HepG2 (cell line): ENCODE results near the gene SLC19A1. TPM values are rescaled to one million over a fixed set of nuclear protein-coding genes. Genes with fewer than 3 reads are reported as not detected.
A peak's percentile ranks its signal among the peaks of the same experiment; 100 is the strongest.

ENCODE experiments used
- ATAC-seq: fragments of 200-7000 bp; cut with Tn5 transposase; 3 replicates; pipeline ENCODE4 v1.9.1; 2020; ENCODE audit warnings: mild to moderate bottlenecking, moderate library complexity
- BruUV-seq: library from RNA; stranded (reverse); fragments of 400-500 nt; replicated peaks from 2 replicates; lab custom pipeline; 2021; lab: Mats Ljungman, UMichigan
- CTCF ChIA-PET: fragments of 300-600 bp; formaldehyde crosslinking; extraction: SDS; loops from one replicate; lab custom pipeline; 2021; ENCODE audit warnings: low total read pairs, inconsistent platforms, low intra/inter-chr PET ratio; lab: Yijun Ruan, JAX
- POLR2A ChIA-PET: fragments of 350-600 bp; sonication (Branson Sonifier 250); formaldehyde crosslinking; loops from one replicate; lab custom pipeline; 2020; ENCODE audit warnings: antibody characterized with exemption, inconsistent platforms; lab: Yijun Ruan, JAX
- DNase-seq: peaks from one replicate; pipeline ENCODE4 v3.0.0-alpha.2; 2015; ENCODE audit warnings: low spot score
- FAIRE-seq: peaks from 3 replicates; lab custom pipeline; 2011; peaks lifted over from hg19 to GRCh38; lab: Jason Lieb, UNC
- H2AFZ ChIP-seq: one replicate; pipeline ENCODE4 v1.6.1; 2011; ENCODE audit warnings: low read length, inconsistent platforms
- H3K27ac ChIP-seq: fragments of 300-600 bp; 3 replicates; pipeline ENCODE4 v1.8.0; 2011; ENCODE audit warnings: mixed run types, mild to moderate bottlenecking, mixed read lengths, low read length, inconsistent platforms; ENCODE audit not compliant: insufficient read depth; ENCODE audit errors: extremely low read length
- H3K27me3 ChIP-seq, 2 experiments: fragments of 200-600 bp in 1 of 2; 2 replicates in 1 of 2; 3 replicates in 1 of 2; pipeline versions ENCODE4 v1.6.0 to v1.8.0; 2011; ENCODE audit warnings: low read length in 2 of 2, mild to moderate bottlenecking in 2 of 2, moderate library complexity in 2 of 2, inconsistent platforms in 1 of 2; ENCODE audit not compliant: insufficient read depth in 2 of 2, control insufficient read depth in 1 of 2
- H3K36me3 ChIP-seq, 2 experiments: fragments of 200-600 bp in 1 of 2; replicated peaks in 1 of 2; 2 replicates in 1 of 2; 3 replicates in 1 of 2; pipeline versions ENCODE4 v1.5.1 to v1.8.0; 2011; ENCODE audit warnings: low read length in 2 of 2, inconsistent platforms in 1 of 2; ENCODE audit not compliant: insufficient read depth in 2 of 2, control insufficient read depth in 1 of 2
- H3K4me1 ChIP-seq: 2 replicates; pipeline ENCODE4 v1.5.1; 2012; ENCODE audit warnings: low read length, inconsistent platforms; ENCODE audit not compliant: insufficient read depth
- H3K4me2 ChIP-seq: 2 replicates; pipeline ENCODE4 v1.6.0; 2011; ENCODE audit warnings: low read depth, low read length, inconsistent platforms
- H3K4me3 ChIP-seq, 3 experiments: fragments of 200-600 bp in 1 of 3; sonication (generic), shearing (Covaris generic) in 1 of 3; replicated peaks in 1 of 3; 2 replicates each; pipeline ENCODE4 v1.5.1; 2011 to 2016; ENCODE audit warnings: low read length in 3 of 3, inconsistent platforms in 2 of 3, low read depth in 2 of 3, mild to moderate bottlenecking in 2 of 3, control low read depth in 1 of 3, mixed read lengths in 1 of 3; ENCODE audit not compliant: insufficient read depth in 1 of 3
- H3K79me2 ChIP-seq: one replicate; pipeline ENCODE4 v1.6.1; 2011; ENCODE audit warnings: low read length, inconsistent platforms; ENCODE audit not compliant: insufficient read depth
- H3K9ac ChIP-seq: 2 replicates; pipeline ENCODE4 v1.6.0; 2011; ENCODE audit warnings: mild to moderate bottlenecking, low read depth, low read length, inconsistent platforms; ENCODE audit not compliant: insufficient read depth
- H3K9me3 ChIP-seq: 2 replicates; pipeline ENCODE4 v1.5.1; 2012; ENCODE audit warnings: mild to moderate bottlenecking, low read length
- H4K20me1 ChIP-seq: 2 replicates; pipeline ENCODE4 v1.6.0; 2011; ENCODE audit warnings: inconsistent platforms, mild to moderate bottlenecking, low read length, moderate library complexity; ENCODE audit not compliant: insufficient read depth
- AGO1 ChIP-seq: fragments of 200-400 bp; formaldehyde crosslinking; IDR thresholded peaks from 2 replicates; pipeline ENCODE4 v1.6.1; 2017; ENCODE audit warnings: mild to moderate bottlenecking, low read depth, low read length, moderate library complexity; ENCODE audit not compliant: poor library complexity, severe bottlenecking
- AGO2 ChIP-seq: fragments of 200-400 bp; formaldehyde crosslinking; optimal IDR thresholded peaks from 2 replicates; pipeline ENCODE3; 2017; ENCODE audit warnings: mild to moderate bottlenecking, low read depth, low read length, moderate library complexity
- AKAP8 ChIP-seq: sonication (generic); formaldehyde crosslinking; IDR thresholded peaks from 2 replicates; pipeline ENCODE4 v1.5.1; 2020; ENCODE audit warnings: mild to moderate bottlenecking, missing genetic modification reagents
- EZH2 ChIP-seq: conservative IDR thresholded peaks from 2 replicates; pipeline ENCODE4 v1.6.1; 2012; ENCODE audit warnings: mild to moderate bottlenecking, low read depth, low read length, moderate library complexity
- HIVEP1 ChIP-seq: sonication (generic); formaldehyde crosslinking; IDR thresholded peaks from 2 replicates; pipeline ENCODE4 v1.4.0; 2020; ENCODE audit warnings: mild to moderate bottlenecking, missing genetic modification reagents
- KDM1A ChIP-seq: IDR thresholded peaks from 2 replicates; pipeline ENCODE4 v1.6.1; 2016; ENCODE audit warnings: missing compliant biosample characterization
- RBFOX2 ChIP-seq: fragments of 200-400 bp; formaldehyde crosslinking; IDR thresholded peaks from 2 replicates; pipeline ENCODE4 v1.6.1; 2017; ENCODE audit warnings: low read depth, mild to moderate bottlenecking, low read length
- RBM22 ChIP-seq: fragments of 200-400 bp; formaldehyde crosslinking; optimal IDR thresholded peaks from 2 replicates; pipeline ENCODE3; 2017; ENCODE audit warnings: mild to moderate bottlenecking, low read length, moderate library complexity
- ZFX ChIP-seq: sonication (generic); formaldehyde crosslinking; IDR thresholded peaks from 2 replicates; pipeline ENCODE4 v1.4.0; 2020; ENCODE audit warnings: mild to moderate bottlenecking, low read depth, missing genetic modification reagents, moderate library complexity
- ZNF205 ChIP-seq: IDR thresholded peaks from 2 replicates; pipeline ENCODE4 v1.6.1; 2018; ENCODE audit warnings: missing biosample characterization, missing genetic modification reagents
- WGBS: methylation state at CpG from one replicate; pipeline ENCODE4 v1.1.6; 2017; ENCODE audit warnings: low lambda C conversion rate; 5-methylcytosine and 5-hydroxymethylcytosine counted together
- in situ Hi-C: cut with HindIII; loops from 2 replicates; pipeline ENCODE4 v1.10.0; 2017; ENCODE audit warnings: low pct_unique_long_range_greater_than_20kb; ENCODE audit not compliant: extremely low pct_ligation_motif_present
- intact Hi-C: fragments of 100-400 bp; cut with micrococcal nuclease; formaldehyde crosslinking; loops from one replicate; pipeline ENCODE4 v1.10.0; 2022; ENCODE audit not compliant: unreplicated experiment
- polyA plus RNA-seq, 8 experiments: library from polyadenylated mRNA; depleted of rRNA in 3 of 8; stranded (reverse) in 7 of 8; unstranded in 1 of 8; fragments of >200 nt; fragmentation: Illumina TruSeq in 4 of 8; extraction: Trizol in 4 of 8; gene quantifications; 2 replicates each; pipeline versions ENCODE4 v1.2.1 to v1.2.3, GENCODE V29; 2011 to 2016; ENCODE audit warnings: low read depth in 4 of 8, missing spikeins in 1 of 8, mixed read lengths in 1 of 8; ENCODE audit not compliant: insufficient read depth in 1 of 8
- total RNA-seq, 5 experiments: library from RNA; depleted of rRNA; stranded (reverse); fragments of >200 nt; fragmentation: Illumina TruSeq; extraction: Trizol; gene quantifications; 2 replicates each; pipeline ENCODE4 v1.2.3, GENCODE V29; 2016; ENCODE audit warnings: low read depth in 1 of 5
- TF ChIP-seq, protein P1 (sequence below): sonication (generic); formaldehyde crosslinking; IDR thresholded peaks from 2 replicates; pipeline ENCODE4 v1.5.1; 2020; ENCODE audit warnings: mild to moderate bottlenecking, missing genetic modification reagents, moderate library complexity

Gene SLC19A1
- total and polyA plus RNA-seq, 2 of the 13 experiments (the other 11 are each of a cell fraction or from before 2014, with no cell fraction given), result 21.8 to 23.0 TPM

- Histone ChIP-seq H3K36me3 (peaks cover 17 to 33% of the 10 kb centered on the region in 2 experiments; a peak in 3 of 5 replicates), H3K4me1 (peaks cover 17% of the 10 kb centered on the region), H3K4me3 (no peak overlapping the region), H3K27ac (no peak overlapping the region), H2AFZ (no peak overlapping the region), H3K9ac (no peak overlapping the region), H3K9me3 (no peaks in the 10 kb centered on the region), H4K20me1 (no peaks in the 10 kb centered on the region), H3K27me3 (no peaks in the 10 kb centered on the region), H3K4me2 (no peak overlapping the region), H3K79me2 (no peaks in the 10 kb centered on the region)
- no peak for TF ChIP-seq EZH2
- 0 out of 2 replicates have a peak, but pooled peaks have one; percentile 37 for TF ChIP-seq HIVEP1 (CRISPR knock-in tag)
- peak; percentile 83; the same call in 1 of the 2 replicates for TF ChIP-seq AKAP8 (CRISPR knock-in tag)
- no peak for ATAC-seq
- WGBS, result 90% methylated on average over 6 of the region's 8 CpGs
- no peak for FAIRE-seq
- in situ Hi-C loops (no loop called here), intact Hi-C loops (no loop called here)
- CTCF ChIA-PET, result no interaction called here
- BruUV-seq, result no TSS peak
- no peak for DNase-seq
- POLR2A ChIA-PET, result interaction anchor here (1.6 kb wide), 1 partner anchor 13 kb away, joined by 8 read pairs; no protein-coding TSS in a partner anchor
Measured at GRCh38 chr21:45512626-45513002, 29.6 kb downstream of the SLC19A1 start.

DNA sequence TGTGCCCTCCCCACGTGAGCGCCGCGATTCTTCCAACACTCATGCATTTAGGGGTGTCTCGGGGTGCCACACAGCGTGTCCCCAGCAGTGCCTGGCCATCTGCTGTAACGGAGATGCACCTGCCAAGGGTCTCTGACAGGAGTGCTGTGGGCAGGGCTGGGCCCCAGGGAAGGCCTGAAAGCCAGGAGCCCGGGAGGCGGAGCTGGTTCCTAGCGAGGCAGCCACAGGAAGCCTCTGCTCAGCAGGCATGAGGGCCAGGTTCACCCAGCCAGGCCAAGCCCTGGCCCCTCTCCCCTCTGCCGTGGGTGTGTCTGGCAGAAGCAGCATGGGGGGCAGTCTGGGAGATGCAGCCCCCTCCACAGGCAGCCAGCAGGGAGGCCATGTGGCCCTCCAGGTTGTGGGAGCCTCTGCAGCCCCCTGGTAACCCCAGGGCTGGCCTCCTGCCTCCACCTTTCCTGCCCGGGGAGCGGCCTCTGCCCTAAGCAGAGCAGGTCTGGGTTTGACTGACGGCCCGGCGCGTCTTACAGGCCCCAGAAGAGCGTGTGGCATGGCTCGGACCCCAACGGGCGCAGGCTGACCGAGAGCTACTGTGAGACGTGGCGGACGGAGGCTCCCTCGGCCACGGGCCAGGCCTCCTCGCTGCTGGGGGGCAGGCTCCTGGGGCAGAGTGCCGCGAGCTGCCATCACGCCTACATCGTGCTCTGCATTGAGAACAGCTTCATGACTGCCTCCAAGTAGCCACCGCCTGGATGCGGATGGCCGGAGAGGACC lies 30.4 kb downstream of the SLC19A1 start:
- H4K20me1 ChIP-seq, result no peaks in the 10 kb centered on the region
- TF ChIP-seq ZNF205 (CRISPR knock-in tag), result no peak
- TF ChIP-seq, protein P1, sequence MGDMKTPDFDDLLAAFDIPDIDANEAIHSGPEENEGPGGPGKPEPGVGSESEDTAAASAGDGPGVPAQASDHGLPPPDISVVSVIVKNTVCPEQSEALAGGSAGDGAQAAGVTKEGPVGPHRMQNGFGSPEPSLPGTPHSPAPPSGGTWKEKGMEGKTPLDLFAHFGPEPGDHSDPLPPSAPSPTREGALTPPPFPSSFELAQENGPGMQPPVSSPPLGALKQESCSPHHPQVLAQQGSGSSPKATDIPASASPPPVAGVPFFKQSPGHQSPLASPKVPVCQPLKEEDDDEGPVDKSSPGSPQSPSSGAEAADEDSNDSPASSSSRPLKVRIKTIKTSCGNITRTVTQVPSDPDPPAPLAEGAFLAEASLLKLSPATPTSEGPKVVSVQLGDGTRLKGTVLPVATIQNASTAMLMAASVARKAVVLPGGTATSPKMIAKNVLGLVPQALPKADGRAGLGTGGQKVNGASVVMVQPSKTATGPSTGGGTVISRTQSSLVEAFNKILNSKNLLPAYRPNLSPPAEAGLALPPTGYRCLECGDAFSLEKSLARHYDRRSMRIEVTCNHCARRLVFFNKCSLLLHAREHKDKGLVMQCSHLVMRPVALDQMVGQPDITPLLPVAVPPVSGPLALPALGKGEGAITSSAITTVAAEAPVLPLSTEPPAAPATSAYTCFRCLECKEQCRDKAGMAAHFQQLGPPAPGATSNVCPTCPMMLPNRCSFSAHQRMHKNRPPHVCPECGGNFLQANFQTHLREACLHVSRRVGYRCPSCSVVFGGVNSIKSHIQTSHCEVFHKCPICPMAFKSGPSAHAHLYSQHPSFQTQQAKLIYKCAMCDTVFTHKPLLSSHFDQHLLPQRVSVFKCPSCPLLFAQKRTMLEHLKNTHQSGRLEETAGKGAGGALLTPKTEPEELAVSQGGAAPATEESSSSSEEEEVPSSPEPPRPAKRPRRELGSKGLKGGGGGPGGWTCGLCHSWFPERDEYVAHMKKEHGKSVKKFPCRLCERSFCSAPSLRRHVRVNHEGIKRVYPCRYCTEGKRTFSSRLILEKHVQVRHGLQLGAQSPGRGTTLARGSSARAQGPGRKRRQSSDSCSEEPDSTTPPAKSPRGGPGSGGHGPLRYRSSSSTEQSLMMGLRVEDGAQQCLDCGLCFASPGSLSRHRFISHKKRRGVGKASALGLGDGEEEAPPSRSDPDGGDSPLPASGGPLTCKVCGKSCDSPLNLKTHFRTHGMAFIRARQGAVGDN (CRISPR knock-in tag), result peak; percentile 26; the same call in 1 of the 2 replicates
- TF ChIP-seq AGO1, result peak; percentile 87
- peak; percentile 56 for TF ChIP-seq RBFOX2
- TF ChIP-seq KDM1A (CRISPR knock-in tag), result no peak
- peak; percentile 97 for TF ChIP-seq AGO2
- TF ChIP-seq RBM22, result peak; percentile 39
- 0 out of 2 replicates have a peak, but pooled peaks have one; percentile 21 for TF ChIP-seq ZFX
- intact Hi-C loops, result no loop called here
- FAIRE-seq, result no peak
- no peak overlapping the region for H3K4me3 ChIP-seq
- ChIA-PET POLR2A (interaction anchor here (1.6 kb wide), 1 partner anchor 13 kb away, joined by 8 read pairs; no protein-coding TSS in a partner anchor), CTCF (no interaction called here)
- H3K9ac ChIP-seq, result no peak overlapping the region
- no peak overlapping the region for H3K4me2 ChIP-seq
- H3K36me3 ChIP-seq, result peaks cover 14 to 28% of the 10 kb centered on the region in 2 experiments; a peak in 3 of 5 replicates
- H2AFZ ChIP-seq, result no peak overlapping the region
- H3K27ac ChIP-seq, result no peak overlapping the region
- no TSS peak for BruUV-seq
- no peaks in the 10 kb centered on the region for H3K27me3 ChIP-seq
- H3K4me1 ChIP-seq, result peaks cover 19% of the 10 kb centered on the region
- 89% methylated on average over 4 of the region's 35 CpGs for WGBS
- no peaks in the 10 kb centered on the region for H3K9me3 ChIP-seq
- no peaks in the 10 kb centered on the region for H3K79me2 ChIP-seq
- no peak for ATAC-seq
- in situ Hi-C loops, result no loop called here
- no peak for DNase-seq
